Endothelial cell of umbilical vein (primary cell): ENCODE data around the gene PKN2. TPM values are rescaled to one million over a fixed set of nuclear protein-coding genes. Genes with fewer than 3 reads are reported as not detected.

Experiments
- BruUV-seq: library from RNA; stranded (reverse); fragments of 400-500 nt; replicated peaks from 2 replicates; lab custom pipeline; 2021; lab: Mats Ljungman, UMichigan
- CTCF ChIA-PET: fragments of 300-600, 350-600 bp; sonication (Branson Sonifier 250); formaldehyde crosslinking; loops from one replicate; lab custom pipeline; 2021; ENCODE audit warnings: antibody characterized with exemption, inconsistent platforms; lab: Charles Lee
- POLR2A ChIA-PET: fragments of 300-600, 350-600 bp; sonication (Branson Sonifier 250); formaldehyde crosslinking; loops from one replicate; lab custom pipeline; 2021; ENCODE audit warnings: antibody characterized with exemption, inconsistent platforms; lab: Charles Lee
- DNase-seq: peaks from one replicate; pipeline ENCODE4 v3.0.0-alpha.2; 2011; ENCODE audit warnings: low read depth, low spot score
- FAIRE-seq: peaks from 2 replicates; lab custom pipeline; 2011; peaks lifted over from hg19 to GRCh38; lab: Jason Lieb, UNC
- H2AFZ ChIP-seq: 2 replicates; pipeline ENCODE4 v1.6.0; 2012; ENCODE audit warnings: low read depth, low read length, control low read depth, inconsistent platforms
- H3K27ac ChIP-seq: 2 replicates; pipeline ENCODE4 v1.5.1; 2011; ENCODE audit warnings: low read depth, mild to moderate bottlenecking, control low read depth, low read length, moderate library complexity; ENCODE audit not compliant: insufficient read depth
- H3K27me3 ChIP-seq, 2 experiments: 2 replicates each; pipeline versions ENCODE4 v1.6.0 to v1.6.1; 2011; ENCODE audit warnings: low read length in 2 of 2, mixed read lengths in 1 of 2; ENCODE audit not compliant: control insufficient read depth in 2 of 2, insufficient read depth in 2 of 2
- H3K36me3 ChIP-seq, 2 experiments: 2 replicates in 1 of 2; 3 replicates in 1 of 2; pipeline ENCODE4 v1.5.1; 2011; ENCODE audit warnings: low read length in 2 of 2, mild to moderate bottlenecking in 1 of 2, moderate library complexity in 1 of 2; ENCODE audit not compliant: control insufficient read depth in 2 of 2, insufficient read depth in 2 of 2; ENCODE audit errors: extremely low read depth in 1 of 2
- H3K4me1 ChIP-seq: 3 replicates; pipeline ENCODE4 v1.5.1; 2011; ENCODE audit warnings: mild to moderate bottlenecking, low read length; ENCODE audit not compliant: control insufficient read depth, insufficient read depth; ENCODE audit errors: extremely low read depth
- H3K4me2 ChIP-seq: 2 replicates; pipeline ENCODE4 v1.6.1; 2011; ENCODE audit warnings: low read length, control low read depth, mixed read lengths; ENCODE audit not compliant: insufficient read depth
- H3K4me3 ChIP-seq, 3 experiments: fragments of 200-600 bp in 1 of 3; sonication (generic), shearing (Covaris generic) in 1 of 3; replicated peaks in 1 of 3; 2 replicates each; pipeline ENCODE4 v1.5.1; 2011 to 2016; ENCODE audit warnings: control low read depth in 3 of 3, low read length in 3 of 3, mild to moderate bottlenecking in 2 of 3, inconsistent platforms in 1 of 3, low read depth in 1 of 3, moderate library complexity in 1 of 3; ENCODE audit not compliant: insufficient read depth in 1 of 3
- H3K79me2 ChIP-seq: 2 replicates; pipeline ENCODE4 v1.6.0; 2012; ENCODE audit warnings: low read length, inconsistent platforms; ENCODE audit not compliant: control insufficient read depth, insufficient read depth
- H3K9ac ChIP-seq: replicated peaks from 2 replicates; pipeline ENCODE3; 2011; ENCODE audit warnings: low read length, control low read depth; ENCODE audit not compliant: insufficient read depth; ENCODE audit errors: extremely low read depth
- H3K9me1 ChIP-seq: replicated peaks from 3 replicates; pipeline ENCODE4 v1.6.0; 2011; ENCODE audit warnings: mild to moderate bottlenecking, low read length; ENCODE audit not compliant: control insufficient read depth, insufficient read depth; ENCODE audit errors: extremely low read depth
- H3K9me3 ChIP-seq: replicated peaks from 2 replicates; pipeline ENCODE4 v1.5.1; 2012; ENCODE audit warnings: low read length, inconsistent platforms; ENCODE audit not compliant: control insufficient read depth, insufficient read depth
- H4K20me1 ChIP-seq: replicated peaks from 2 replicates; pipeline ENCODE3; 2011; ENCODE audit warnings: mild to moderate bottlenecking, low read length; ENCODE audit not compliant: control insufficient read depth, insufficient read depth; ENCODE audit errors: extremely low read depth
- CTCF ChIP-seq, 2 donors: IDR thresholded peaks; 1 replicate in 1 of 2; 2 replicates in 1 of 2; pipeline ENCODE4 v1.5.1; 2011; ENCODE audit warnings: low read length in 2 of 2, mild to moderate bottlenecking in 2 of 2, moderate library complexity in 2 of 2, control low read depth in 1 of 2, inconsistent platforms in 1 of 2, low read depth in 1 of 2; ENCODE audit not compliant: insufficient read depth in 1 of 2; ENCODE audit errors: extremely low read depth in 1 of 2
- EZH2 ChIP-seq: IDR thresholded peaks from 2 replicates; pipeline ENCODE4 v1.6.1; 2012; ENCODE audit warnings: borderline replicate concordance, low read depth, mild to moderate bottlenecking, moderate library complexity, low read length, inconsistent platforms; ENCODE audit not compliant: severe bottlenecking
- POLR2AphosphoS5 ChIP-seq: IDR thresholded peaks from 2 replicates; pipeline ENCODE4 v1.6.1; 2012; ENCODE audit warnings: low read depth, mild to moderate bottlenecking, control low read depth, low read length, moderate library complexity; ENCODE audit not compliant: insufficient read depth
- dilution Hi-C: fragments of 300-500 bp; cut with MboI; formaldehyde crosslinking; loops from one replicate; pipeline ENCODE4 v1.15.0; 2019; ENCODE audit warnings: low sequenced_read_pairs; ENCODE audit not compliant: extremely low pct_ligation_motif_present
- intact Hi-C: fragments of 100-400 bp; cut with micrococcal nuclease; formaldehyde crosslinking; loops from one replicate; pipeline ENCODE4 v1.10.0; 2022
- polyA plus RNA-seq, 4 experiments: library from polyadenylated mRNA; depleted of rRNA in 3 of 4; stranded (reverse) in 3 of 4; unstranded in 1 of 4; fragments of >200 nt; gene quantifications; 2 replicates each; pipeline versions ENCODE4 v1.2.1 to v1.2.3, GENCODE V29; 2011 to 2012; ENCODE audit warnings: missing spikeins in 1 of 4
- total RNA-seq: library from RNA; stranded (reverse); gene quantifications from 2 replicates; pipeline ENCODE4 v1.2.3, GENCODE V29; 2021

Gene PKN2
- total and polyA plus RNA-seq, 2 donors (not counting 3 experiments of a cell fraction or from before 2014, with no cell fraction given) = 11.5 to 47.3 TPM

GRCh38 chr1:88800382-88801051, 116.4 kb downstream of the PKN2 start:
- ChIA-PET CTCF (interaction anchor here (1.4 kb wide), 1 partner anchor 27 kb away, joined by 4 read pairs; no protein-coding TSS in a partner anchor), POLR2A (no interaction called here)
- Histone ChIP-seq H3K9ac (no peak overlapping the region), H3K27me3 (no peaks in the 10 kb centered on the region), H3K27ac (no peak overlapping the region), H3K9me3 (no peaks in the 10 kb centered on the region), H2AFZ (no peak overlapping the region), H3K4me1 (peaks cover 3% of the 10 kb centered on the region), H3K79me2 (no peaks in the 10 kb centered on the region), H3K4me2 (no peak overlapping the region), H3K4me3 (no peak overlapping the region), H4K20me1 (no peaks in the 10 kb centered on the region), H3K9me1 (no peaks in the 10 kb centered on the region), H3K36me3 (peaks cover 0 to 3% of the 10 kb centered on the region in 2 experiments)
- TF ChIP-seq CTCF (IDR thresholded peaks at IDR 0.05; ENCODE audit: extremely low read depth in 1 of 2, insufficient read depth in 1 of 2, low read depth in 1 of 2, low read length in 2 of 2) (peak; percentile 54 to 57), EZH2 (no peak)
- DNase-seq = peak; percentile 24
- dilution Hi-C loops (no loop called here), intact Hi-C loops (loop anchor here (2.0 to 5.0 kb wide), 2 partner anchors 76 to 143 kb away; no protein-coding TSS in a partner anchor)
- BruUV-seq = no TSS peak
- no peak for FAIRE-seq

GRCh38 chr1:88801575-88802208, 117.6 kb downstream of the PKN2 start:
- Histone ChIP-seq H2AFZ (no peak overlapping the region), H3K27me3 (no peaks in the 10 kb centered on the region), H3K9me3 (no peaks in the 10 kb centered on the region), H4K20me1 (no peaks in the 10 kb centered on the region), H3K4me1 (peaks cover 3% of the 10 kb centered on the region), H3K4me3 (no peak overlapping the region), H3K79me2 (no peaks in the 10 kb centered on the region), H3K9me1 (no peaks in the 10 kb centered on the region), H3K4me2 (no peak overlapping the region), H3K9ac (no peak overlapping the region), H3K27ac (peak overlapping the region; percentile 8), H3K36me3 (peaks cover 3 to 6% of the 10 kb centered on the region in 2 experiments)
- FAIRE-seq = no peak
- POLR2A ChIA-PET = no interaction called here
- dilution Hi-C loops (no loop called here), intact Hi-C loops (loop anchor here (2.0 to 5.0 kb wide), 2 partner anchors 75 to 144 kb away; no protein-coding TSS in a partner anchor)
- BruUV-seq = no TSS peak
- TF ChIP-seq POLR2AphosphoS5 = no peak
- CTCF ChIA-PET = interaction anchor here (1.4 kb wide), 1 partner anchor 28 kb away, joined by 4 read pairs; no protein-coding TSS in a partner anchor
- peak; percentile 18 for DNase-seq
